Measurements from ENCODE around the gene RALB.

GRCh38 chr2:120300385-120300784, 47.7 kb downstream of the RALB start:
- TF ChIP-seq CTCF (IDR thresholded peaks at IDR 0.05) (no peak), POLR2A (IDR thresholded peaks at IDR 0.05) (no peak)

Data from lower leg skin (tissue), 3 donors.